ENCODE results near the gene STK32A. TPM values are rescaled to one million over a fixed set of nuclear protein-coding genes. Genes with fewer than 3 reads are reported as not detected.

STK32A gene
- total RNA-seq, 1 experiment from 2014 or later, result not detected

DNA sequence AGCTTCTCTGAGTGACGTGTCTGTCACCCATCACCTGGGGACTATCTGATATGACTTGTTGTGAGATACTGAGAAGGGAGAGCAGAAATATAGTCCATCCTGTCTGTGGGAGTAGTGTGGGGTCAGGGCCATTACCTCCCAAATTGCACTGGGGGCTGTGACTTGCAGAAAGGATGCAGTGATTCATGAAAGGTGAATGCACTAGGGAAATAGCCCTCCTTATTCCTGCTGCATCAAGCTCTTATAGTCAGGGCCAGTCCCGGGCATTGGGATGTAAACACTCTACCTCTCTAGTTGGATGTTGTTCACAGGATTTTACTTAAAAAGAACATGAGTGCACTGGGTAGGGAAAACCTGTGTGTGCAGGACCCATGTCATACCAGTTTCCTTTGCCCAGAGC, 124.8 kb downstream of the STK32A start:
- in situ Hi-C loops (cut with HindIII; ENCODE audit: low pct_unique_long_range_greater_than_20kb, low sequenced_read_pairs) (loop anchor here (25.0 kb wide), 1 partner anchor 822 kb away; no protein-coding TSS in a partner anchor), intact Hi-C loops (cut with micrococcal nuclease; ENCODE audit: unreplicated experiment) (no loop called here)
- DNase-seq (ENCODE audit: low read depth, low spot score) (no peak), ATAC-seq (no peak)
- ChIA-PET POLR2A (no interaction called here), CTCF (no interaction called here)
- Histone ChIP-seq H3K27me3 (ENCODE audit: control insufficient read depth, insufficient read depth, low read length) (no peaks in the 10 kb centered on the region), H3K27ac (ENCODE audit: low read length) (no peak overlapping the region), H3K4me1 (ENCODE audit: control insufficient read depth, insufficient read depth, low read length) (no peaks in the 10 kb centered on the region), H3K4me3 (ENCODE audit: low read depth in 2 of 2, low read length in 2 of 2) (no peak overlapping the region), H3K36me3 (ENCODE audit: control insufficient read depth, insufficient read depth, low read length) (no peaks in the 10 kb centered on the region), H3K9me3 (ENCODE audit: control insufficient read depth, insufficient read depth, low read depth, low read length) (no peaks in the 10 kb centered on the region)
- BruUV-seq (replicated peaks), result no TSS peak
- TF ChIP-seq TCF7L2 (IDR thresholded peaks at IDR 0.05; ENCODE audit: low read depth, low read length) (no peak), POLR2AphosphoS5 (IDR thresholded peaks at IDR 0.05; ENCODE audit: low read depth, low read length) (no peak), SIN3A (IDR thresholded peaks at IDR 0.05; ENCODE audit: borderline replicate concordance, insufficient read depth, low read depth, low read length) (no peak), REST (IDR thresholded peaks at IDR 0.05; ENCODE audit: insufficient read depth in 1 of 2, low read depth in 2 of 2, low read length in 1 of 2) (no peak)
- TF ChIP-seq, protein P1, sequence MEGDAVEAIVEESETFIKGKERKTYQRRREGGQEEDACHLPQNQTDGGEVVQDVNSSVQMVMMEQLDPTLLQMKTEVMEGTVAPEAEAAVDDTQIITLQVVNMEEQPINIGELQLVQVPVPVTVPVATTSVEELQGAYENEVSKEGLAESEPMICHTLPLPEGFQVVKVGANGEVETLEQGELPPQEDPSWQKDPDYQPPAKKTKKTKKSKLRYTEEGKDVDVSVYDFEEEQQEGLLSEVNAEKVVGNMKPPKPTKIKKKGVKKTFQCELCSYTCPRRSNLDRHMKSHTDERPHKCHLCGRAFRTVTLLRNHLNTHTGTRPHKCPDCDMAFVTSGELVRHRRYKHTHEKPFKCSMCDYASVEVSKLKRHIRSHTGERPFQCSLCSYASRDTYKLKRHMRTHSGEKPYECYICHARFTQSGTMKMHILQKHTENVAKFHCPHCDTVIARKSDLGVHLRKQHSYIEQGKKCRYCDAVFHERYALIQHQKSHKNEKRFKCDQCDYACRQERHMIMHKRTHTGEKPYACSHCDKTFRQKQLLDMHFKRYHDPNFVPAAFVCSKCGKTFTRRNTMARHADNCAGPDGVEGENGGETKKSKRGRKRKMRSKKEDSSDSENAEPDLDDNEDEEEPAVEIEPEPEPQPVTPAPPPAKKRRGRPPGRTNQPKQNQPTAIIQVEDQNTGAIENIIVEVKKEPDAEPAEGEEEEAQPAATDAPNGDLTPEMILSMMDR (IDR thresholded peaks at IDR 0.05), result no peak

DNA sequence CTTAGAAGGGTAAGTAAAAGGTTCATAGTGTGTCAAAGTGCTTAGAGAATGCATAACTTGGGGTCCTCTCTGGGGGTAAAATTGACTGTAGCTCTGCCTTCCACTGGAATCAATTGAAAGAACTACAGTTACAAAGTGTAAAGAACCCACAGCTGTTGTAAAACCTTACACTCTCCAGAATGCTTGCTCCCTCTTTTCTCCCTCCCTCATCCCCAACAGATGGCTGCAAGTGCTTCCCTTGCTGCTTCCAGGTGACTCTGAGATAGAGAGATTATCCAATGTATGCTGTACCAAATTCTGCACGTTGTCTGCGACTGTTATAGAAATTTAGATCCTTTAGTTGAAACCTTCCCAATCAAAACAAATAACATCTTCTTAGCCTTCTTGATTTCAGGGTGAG, 126.0 kb downstream of the STK32A start:
- intact Hi-C loops (cut with micrococcal nuclease; ENCODE audit: unreplicated experiment), result loop anchor here (10.0 kb wide), 1 partner anchor 826 kb away; no protein-coding TSS in a partner anchor
- in situ Hi-C loops (cut with HindIII; ENCODE audit: low pct_unique_long_range_greater_than_20kb, low sequenced_read_pairs), result loop anchor here (25.0 kb wide), 1 partner anchor 824 kb away; no protein-coding TSS in a partner anchor
- Histone ChIP-seq H3K27ac (ENCODE audit: low read length) (no peak overlapping the region), H3K36me3 (ENCODE audit: control insufficient read depth, insufficient read depth, low read length) (no peaks in the 10 kb centered on the region), H3K9me3 (ENCODE audit: control insufficient read depth, insufficient read depth, low read depth, low read length) (no peaks in the 10 kb centered on the region), H3K4me3 (ENCODE audit: low read depth in 2 of 2, low read length in 2 of 2) (no peak overlapping the region), H3K27me3 (ENCODE audit: control insufficient read depth, insufficient read depth, low read length) (no peaks in the 10 kb centered on the region), H3K4me1 (ENCODE audit: control insufficient read depth, insufficient read depth, low read length) (no peaks in the 10 kb centered on the region)
- CTCF ChIA-PET, result no interaction called here
- no peak for TF ChIP-seq POLR2AphosphoS5 (IDR thresholded peaks at IDR 0.05; ENCODE audit: low read depth, low read length)
- TF ChIP-seq, protein P1 (IDR thresholded peaks at IDR 0.05), result no peak
- TF ChIP-seq TCF7L2 (IDR thresholded peaks at IDR 0.05; ENCODE audit: low read depth, low read length), result no peak
- TF ChIP-seq SIN3A (IDR thresholded peaks at IDR 0.05; ENCODE audit: borderline replicate concordance, insufficient read depth, low read depth, low read length), result no peak
- no peak for TF ChIP-seq REST (IDR thresholded peaks at IDR 0.05; ENCODE audit: insufficient read depth in 1 of 2, low read depth in 2 of 2, low read length in 1 of 2)
- no TSS peak for BruUV-seq (replicated peaks)
- POLR2A ChIA-PET, result no interaction called here
- DNase-seq (ENCODE audit: low read depth, low spot score) (no peak), ATAC-seq (no peak)
